Epithelial cell of proximal tubule (primary cell): ENCODE data around the gene ZNF169. TPM values are rescaled to one million over a fixed set of nuclear protein-coding genes. Genes with fewer than 3 reads are reported as not detected.
"Not testable (repeated sequence)": the region's sequence is repeated elsewhere in the genome, so short reads cannot be mapped to it uniquely, and the experiment has no call there.

Experiments
- DNase-seq: peaks from one replicate; pipeline ENCODE4 v3.0.0-alpha.2; 2011; ENCODE audit warnings: low read depth
- H3K4me3 ChIP-seq: 2 replicates; pipeline ENCODE4 v1.5.1; 2011; ENCODE audit warnings: low read depth, mild to moderate bottlenecking, low read length
- CTCF ChIP-seq: conservative IDR thresholded peaks from 2 replicates; pipeline ENCODE4 v1.5.1; 2012; ENCODE audit warnings: low read depth, mild to moderate bottlenecking, low read length
- total RNA-seq: library from RNA; depleted of rRNA; stranded (reverse); fragments of >200 nt; gene quantifications from 2 replicates; pipeline ENCODE4 v1.2.3, GENCODE V29; 2015

Gene ZNF169
- total RNA-seq, 1 donor from 2014 or later, result 0.75 TPM

GRCh38 chr9:94270009-94270408 lies 10.9 kb downstream of the ZNF169 start:
- peak; percentile 16 for DNase-seq
- no peak for TF ChIP-seq CTCF
- no peak overlapping the region for H3K4me3 ChIP-seq

- H3K4me3 ChIP-seq, DNase-seq: not testable (repeated sequence)
These were observed 17.9 kb downstream of the ZNF169 start for GRCh38 chr9:94277029-94277428.

- DNase-seq, result no peak
- TF ChIP-seq CTCF, result no peak
- H3K4me3 ChIP-seq, result no peak overlapping the region
These were observed 18.9 kb downstream of the ZNF169 start for GRCh38 chr9:94277885-94278536.

GRCh38 chr9:94280409-94280989 lies 21.4 kb downstream of the ZNF169 start:
- no peak for TF ChIP-seq CTCF
- DNase-seq, result no peak
- H3K4me3 ChIP-seq, result no peak overlapping the region

GRCh38 chr9:94281101-94281500 lies 22.0 kb downstream of the ZNF169 start:
- H3K4me3 ChIP-seq, result no peak overlapping the region
- TF ChIP-seq CTCF, result no peak
- DNase-seq, result no peak

GRCh38 chr9:94286116-94286515 lies 27.0 kb downstream of the ZNF169 start:
- no peak overlapping the region for H3K4me3 ChIP-seq
- no peak for DNase-seq
- no peak for TF ChIP-seq CTCF

GRCh38 chr9:94287877-94288513 lies 28.9 kb downstream of the ZNF169 start:
- H3K4me3 ChIP-seq, result no peak overlapping the region
- TF ChIP-seq CTCF, result no peak
- no peak for DNase-seq
